GM12878 (cell line): ENCODE measurements around the gene MYCBPAP.

Experiments used
- BCL11A ChIP-seq: IDR thresholded peaks from 2 replicates; pipeline ENCODE4 v1.6.1; 2011; ENCODE audit warnings: low read depth, low read length
- BHLHE40 ChIP-seq, 2 experiments: fragments of 450-650 bp in 1 of 2; IDR thresholded peaks; 2 replicates each; pipeline ENCODE4 v1.6.1; 2011 to 2017; ENCODE audit warnings: low read depth in 2 of 2, borderline replicate concordance in 1 of 2, improper control_type of control experiment in 1 of 2, low read length in 1 of 2, mild to moderate bottlenecking in 1 of 2
- CBFB ChIP-seq: IDR thresholded peaks from 2 replicates; pipeline ENCODE4 v1.6.1; 2016; ENCODE audit warnings: antibody characterized with exemption, low read depth
- HCFC1 ChIP-seq: fragments of 150-350 bp; IDR thresholded peaks from 2 replicates; pipeline ENCODE4 v1.6.1; 2014; ENCODE audit warnings: low read length
- IKZF2 ChIP-seq, 2 experiments: fragments of 450-650 bp; IDR thresholded peaks; 2 replicates each; pipeline ENCODE4 v1.6.1; 2017; ENCODE audit warnings: mild to moderate bottlenecking in 2 of 2, moderate library complexity in 2 of 2
- MYC ChIP-seq: IDR thresholded peaks from 2 replicates; pipeline ENCODE4 v1.6.1; 2011; ENCODE audit warnings: mild to moderate bottlenecking, low read length, moderate library complexity, inconsistent platforms; ENCODE audit not compliant: insufficient read depth, insufficient replicate concordance, insufficient read length, severe bottlenecking
- NFYB ChIP-seq: IDR thresholded peaks from 2 replicates; pipeline ENCODE4 v1.6.1; 2011; ENCODE audit warnings: low read depth, mild to moderate bottlenecking, low read length, improper control_type of control experiment, moderate library complexity; ENCODE audit not compliant: insufficient read depth
- RBBP5 ChIP-seq: fragments of 200-600 bp; sonication (generic); conservative IDR thresholded peaks from 2 replicates; pipeline ENCODE4 v1.6.1; 2016
- TCF7 ChIP-seq: IDR thresholded peaks from 2 replicates; pipeline ENCODE4 v1.6.1; 2014; ENCODE audit warnings: antibody characterized with exemption, borderline replicate concordance
- ZNF24 ChIP-seq: fragments of 450-650 bp; IDR thresholded peaks from 2 replicates; pipeline ENCODE4 v1.6.1; 2017; ENCODE audit warnings: antibody characterized with exemption, mild to moderate bottlenecking
- TF ChIP-seq, protein P1 (sequence below), 3 experiments: IDR thresholded peaks in 2 of 3; conservative IDR thresholded peaks in 1 of 3; 2 replicates each; pipeline ENCODE4 v1.5.1; 2011; ENCODE audit warnings: low read depth in 3 of 3, low read length in 3 of 3, mild to moderate bottlenecking in 3 of 3, control low read depth in 2 of 3, moderate library complexity in 2 of 3, inconsistent platforms in 1 of 3, mixed read lengths in 1 of 3; ENCODE audit not compliant: control insufficient read depth in 2 of 3, insufficient read depth in 1 of 3; ENCODE audit errors: extremely low read depth in 1 of 3
- TF ChIP-seq, protein P2 (sequence below): IDR thresholded peaks from 2 replicates; pipeline ENCODE4 v1.6.1; 2012; ENCODE audit warnings: low read length, inconsistent platforms
- TF ChIP-seq, protein P3 (sequence below): IDR thresholded peaks from 2 replicates; pipeline ENCODE4 v1.6.1; 2012; ENCODE audit warnings: low read depth, low read length, improper control_type of control experiment

DNA sequence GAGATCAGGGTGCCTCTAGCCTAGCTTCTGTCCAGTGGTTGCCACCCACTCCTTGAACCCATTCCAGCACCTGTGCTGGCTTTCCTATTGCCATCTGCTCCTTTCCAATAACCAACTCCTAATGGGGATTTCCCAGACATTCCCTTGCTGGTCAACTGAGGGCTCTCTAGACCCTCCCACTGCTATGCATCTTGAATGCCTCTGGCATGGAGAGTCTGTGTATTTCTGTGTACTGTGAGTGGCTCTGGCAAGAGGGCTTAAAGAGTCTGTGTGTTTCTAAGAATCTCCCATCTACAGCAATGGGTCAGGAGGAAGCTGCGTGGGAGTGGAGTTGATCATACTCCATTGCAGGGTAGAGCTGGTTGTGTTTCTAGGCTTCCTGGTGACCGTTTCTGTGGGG lies 13.3 kb downstream of the MYCBPAP start:
- TF ChIP-seq, protein P1, sequence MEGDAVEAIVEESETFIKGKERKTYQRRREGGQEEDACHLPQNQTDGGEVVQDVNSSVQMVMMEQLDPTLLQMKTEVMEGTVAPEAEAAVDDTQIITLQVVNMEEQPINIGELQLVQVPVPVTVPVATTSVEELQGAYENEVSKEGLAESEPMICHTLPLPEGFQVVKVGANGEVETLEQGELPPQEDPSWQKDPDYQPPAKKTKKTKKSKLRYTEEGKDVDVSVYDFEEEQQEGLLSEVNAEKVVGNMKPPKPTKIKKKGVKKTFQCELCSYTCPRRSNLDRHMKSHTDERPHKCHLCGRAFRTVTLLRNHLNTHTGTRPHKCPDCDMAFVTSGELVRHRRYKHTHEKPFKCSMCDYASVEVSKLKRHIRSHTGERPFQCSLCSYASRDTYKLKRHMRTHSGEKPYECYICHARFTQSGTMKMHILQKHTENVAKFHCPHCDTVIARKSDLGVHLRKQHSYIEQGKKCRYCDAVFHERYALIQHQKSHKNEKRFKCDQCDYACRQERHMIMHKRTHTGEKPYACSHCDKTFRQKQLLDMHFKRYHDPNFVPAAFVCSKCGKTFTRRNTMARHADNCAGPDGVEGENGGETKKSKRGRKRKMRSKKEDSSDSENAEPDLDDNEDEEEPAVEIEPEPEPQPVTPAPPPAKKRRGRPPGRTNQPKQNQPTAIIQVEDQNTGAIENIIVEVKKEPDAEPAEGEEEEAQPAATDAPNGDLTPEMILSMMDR (IDR thresholded peaks at IDR 0.05 in 2 of 3, conservative IDR thresholded peaks at IDR 0.05 in 1 of 3; ENCODE audit: control insufficient read depth in 2 of 3, extremely low read depth in 1 of 3, insufficient read depth in 1 of 3, low read depth in 3 of 3, low read length in 3 of 3): no peak
- no peak for TF ChIP-seq MYC
- TF ChIP-seq ZNF24: no peak
- TF ChIP-seq NFYB: no peak
- no peak for TF ChIP-seq IKZF2 (IDR thresholded peaks at IDR 0.05)
- TF ChIP-seq, protein P2, sequence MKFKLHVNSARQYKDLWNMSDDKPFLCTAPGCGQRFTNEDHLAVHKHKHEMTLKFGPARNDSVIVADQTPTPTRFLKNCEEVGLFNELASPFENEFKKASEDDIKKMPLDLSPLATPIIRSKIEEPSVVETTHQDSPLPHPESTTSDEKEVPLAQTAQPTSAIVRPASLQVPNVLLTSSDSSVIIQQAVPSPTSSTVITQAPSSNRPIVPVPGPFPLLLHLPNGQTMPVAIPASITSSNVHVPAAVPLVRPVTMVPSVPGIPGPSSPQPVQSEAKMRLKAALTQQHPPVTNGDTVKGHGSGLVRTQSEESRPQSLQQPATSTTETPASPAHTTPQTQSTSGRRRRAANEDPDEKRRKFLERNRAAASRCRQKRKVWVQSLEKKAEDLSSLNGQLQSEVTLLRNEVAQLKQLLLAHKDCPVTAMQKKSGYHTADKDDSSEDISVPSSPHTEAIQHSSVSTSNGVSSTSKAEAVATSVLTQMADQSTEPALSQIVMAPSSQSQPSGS: no peak
- no peak for TF ChIP-seq HCFC1
- TF ChIP-seq, protein P3, sequence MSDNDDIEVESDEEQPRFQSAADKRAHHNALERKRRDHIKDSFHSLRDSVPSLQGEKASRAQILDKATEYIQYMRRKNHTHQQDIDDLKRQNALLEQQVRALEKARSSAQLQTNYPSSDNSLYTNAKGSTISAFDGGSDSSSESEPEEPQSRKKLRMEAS: no peak
- TF ChIP-seq TCF7: no peak
- TF ChIP-seq BHLHE40 (IDR thresholded peaks at IDR 0.05; ENCODE audit: borderline replicate concordance in 1 of 2, low read depth in 2 of 2, low read length in 1 of 2): no peak
- TF ChIP-seq RBBP5: no peak
- TF ChIP-seq CBFB: no peak
- no peak for TF ChIP-seq BCL11A
